Measurements from ENCODE around the gene ZNF547.
"Not testable (repeated sequence)": the region's sequence is repeated elsewhere in the genome, so short reads cannot be mapped to it uniquely, and the experiment has no call there.

Gene ZNF547

GRCh38 chr19:57362997-57363687, at the start of gene ZNF547, which contains the start of gene TRAPPC2B:
ZNF547 (plus strand) TSS chr19:57363551; CDS start chr19:57368556, 5,005 bp downstream.
TRAPPC2B (plus strand) TSS chr19:57363551; CDS start chr19:57364834, 1,283 bp downstream.
- DNase-seq = peak; percentile 97

GRCh38 chr19:57314146-57314545, 49.2 kb upstream of the ZNF547 start:
- DNase-seq = no peak

- DNase-seq = no peak
These were observed 45.8 kb upstream of the ZNF547 start for GRCh38 chr19:57317503-57317902.

GRCh38 chr19:57319869-57320179, 43.5 kb upstream of the ZNF547 start:
- no peak for DNase-seq

DNA sequence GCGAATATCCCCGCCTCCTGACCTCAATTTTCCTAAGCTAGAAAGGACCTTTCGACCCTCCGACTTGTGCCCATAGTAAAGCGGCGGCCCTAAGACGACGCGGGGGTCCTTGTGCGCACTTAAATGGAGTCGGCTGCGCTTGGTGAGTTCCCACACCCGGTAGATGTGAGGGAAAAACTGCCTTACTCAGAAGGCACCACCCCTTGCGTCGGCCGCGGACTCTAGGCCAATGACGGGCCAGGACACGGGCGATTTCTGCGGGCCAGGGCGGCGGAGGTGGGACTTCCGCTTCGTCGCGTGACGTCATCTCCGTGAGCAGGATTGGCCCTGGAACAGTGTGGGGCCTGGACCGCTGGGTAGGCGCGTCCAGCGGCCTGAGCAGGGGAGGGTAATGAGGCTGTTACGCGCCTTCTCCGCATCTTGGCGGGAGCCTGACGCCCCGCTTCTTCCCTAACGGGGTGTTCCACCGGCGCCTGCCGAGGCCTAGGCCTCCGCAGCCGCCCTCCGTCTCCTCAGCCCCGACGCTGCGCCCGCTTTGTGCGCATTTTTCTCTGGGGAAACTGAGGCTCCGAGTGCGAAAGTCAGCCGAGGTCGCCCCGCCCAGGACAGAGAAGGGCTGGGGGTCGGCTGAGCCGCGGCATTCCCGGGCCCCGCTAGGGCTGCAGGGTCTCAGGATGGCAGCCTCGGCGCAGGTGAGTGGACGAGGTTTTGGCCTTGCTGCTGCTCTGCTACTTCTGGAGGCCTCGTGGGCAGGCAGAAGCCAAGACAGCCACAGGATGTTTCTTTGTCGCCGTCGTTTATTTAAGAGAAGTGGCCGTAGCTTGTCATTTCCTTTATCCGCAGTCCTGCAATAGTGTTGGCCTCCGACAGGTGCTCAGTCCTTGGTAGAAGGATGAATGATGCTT, 42.9 kb upstream of the ZNF547 start, which contains the start of gene ZNF543:
ZNF543 (plus strand) TSS at position 293 of the 905 bp plus-strand sequence; CDS start at position 675, 382 bp downstream.
- peak; percentile 90 for DNase-seq

DNA sequence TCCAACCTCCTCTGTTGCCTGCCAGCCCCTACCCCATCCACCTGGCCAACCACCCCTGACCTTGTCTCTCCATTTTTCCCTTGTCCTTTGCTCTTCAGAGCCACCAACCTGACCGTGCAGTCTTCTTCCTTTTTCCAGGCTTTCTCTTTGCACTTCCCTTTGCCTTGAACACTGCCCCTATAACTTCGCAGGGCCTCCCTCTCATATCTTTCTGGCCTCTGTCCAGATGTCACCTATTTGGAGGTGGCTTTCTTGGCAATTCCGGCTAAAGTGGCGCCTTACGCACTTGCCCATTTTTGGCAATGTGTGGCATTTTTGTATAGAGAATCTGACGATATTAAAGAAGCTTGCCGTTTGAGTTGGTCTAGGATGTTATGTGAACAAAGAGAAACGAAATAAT, 42.2 kb upstream of the ZNF547 start:
- DNase-seq = no peak

GRCh38 chr19:57321751-57322150, 41.6 kb upstream of the ZNF547 start:
- no peak for DNase-seq

DNA sequence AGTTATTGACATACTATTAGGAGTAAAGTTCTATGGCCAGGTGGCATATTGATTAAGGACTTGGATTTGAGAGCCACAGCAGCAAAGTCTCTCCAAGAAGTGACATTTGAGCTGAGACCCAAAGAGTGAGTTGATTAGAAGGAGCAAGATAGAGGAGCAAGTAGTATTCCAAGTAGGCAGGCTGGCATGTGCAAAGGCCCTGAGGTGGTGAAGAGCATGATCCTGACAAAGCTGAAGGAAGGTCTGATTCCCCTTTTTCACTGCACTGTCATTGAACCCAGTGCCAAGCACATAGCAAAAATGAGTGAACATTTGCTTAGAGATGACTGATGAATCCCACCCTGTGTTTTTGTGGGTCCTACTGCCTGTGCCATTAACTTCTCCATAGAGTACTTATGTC, 38.4 kb upstream of the ZNF547 start:
- DNase-seq = no peak

- no peak for DNase-seq
These were observed 35.4 kb upstream of the ZNF547 start for GRCh38 chr19:57327993-57328392.

- DNase-seq = no peak
These were observed 29.2 kb upstream of the ZNF547 start for GRCh38 chr19:57334191-57334590.

DNA sequence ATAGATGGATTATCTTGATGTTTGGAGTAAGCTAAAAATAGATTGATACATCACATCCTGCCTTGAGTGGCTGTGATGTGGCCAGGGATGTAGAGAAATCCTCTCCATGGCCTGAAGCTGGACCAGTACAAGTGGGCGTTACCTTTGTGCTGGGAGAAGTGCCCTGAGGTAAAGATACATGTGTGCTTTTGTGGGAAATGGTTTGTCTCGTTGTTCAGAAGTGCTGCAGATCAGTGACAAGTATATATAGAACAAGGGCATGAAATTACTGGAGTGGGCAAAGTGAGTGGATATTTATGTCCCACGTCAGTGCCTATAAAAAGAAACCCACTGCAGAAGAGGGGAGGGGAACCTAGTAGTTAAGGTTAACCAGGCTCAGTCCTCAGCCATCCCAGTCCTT, 24.5 kb upstream of the ZNF547 start:
- no peak for DNase-seq

GRCh38 chr19:57342582-57342981, 20.8 kb upstream of the ZNF547 start:
- no peak for DNase-seq

- no peak for DNase-seq
These were observed 15.2 kb upstream of the ZNF547 start for GRCh38 chr19:57348136-57348535.

DNA sequence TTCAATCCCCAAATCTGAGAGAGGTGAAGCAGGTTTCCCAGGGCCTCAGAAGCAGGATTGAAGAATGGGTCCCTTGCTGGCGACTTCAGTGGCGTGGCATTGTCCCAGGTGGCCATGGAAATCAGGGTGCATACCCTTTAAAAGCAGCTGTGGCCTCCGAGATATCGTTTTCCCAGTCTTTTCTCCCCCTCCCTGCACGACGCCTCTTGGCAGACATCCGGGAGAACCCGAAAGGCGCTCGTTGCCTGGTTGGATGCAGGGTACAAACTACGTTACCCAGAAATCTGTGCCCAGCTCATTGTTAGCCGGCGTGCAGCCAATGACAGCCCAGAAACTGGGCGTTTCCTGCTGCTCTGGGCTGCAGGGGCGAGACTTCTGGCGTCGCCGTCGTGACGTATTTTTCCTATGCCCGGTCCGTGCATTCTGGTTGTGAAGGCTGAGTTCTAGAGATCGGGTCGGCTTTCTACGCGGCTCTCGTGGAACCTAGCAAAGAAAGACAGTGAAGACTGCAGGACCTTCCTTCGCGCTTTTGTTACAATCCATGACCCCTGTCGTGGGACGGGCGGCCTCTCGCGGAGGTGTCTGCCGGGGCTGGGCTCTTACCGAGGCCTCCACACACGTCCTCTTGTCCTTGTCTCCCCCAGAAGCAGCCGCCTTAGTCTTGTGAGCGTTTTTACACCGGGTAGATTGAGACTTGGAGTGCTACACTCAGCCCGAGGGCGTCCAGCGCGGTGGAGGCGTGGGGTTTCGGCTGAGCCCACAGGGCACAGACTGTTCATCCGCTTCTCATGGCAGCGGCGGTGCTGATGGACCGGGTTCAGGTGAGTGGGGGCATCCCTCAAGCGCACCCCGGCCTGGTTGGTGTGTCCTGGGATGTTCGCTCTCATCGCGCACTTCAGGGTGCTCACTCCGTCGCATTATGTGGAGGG, 12.2 kb upstream of the ZNF547 start, which contains the start of gene ZNF304:
ZNF304 (plus strand) TSS at position 395 of the 929 bp plus-strand sequence; CDS start at position 789, 394 bp downstream.
- DNase-seq = peak; percentile 89

GRCh38 chr19:57351867-57352266, 11.5 kb upstream of the ZNF547 start:
- DNase-seq = no peak

GRCh38 chr19:57355916-57356315, 7.4 kb upstream of the ZNF547 start:
- no peak for DNase-seq

DNA sequence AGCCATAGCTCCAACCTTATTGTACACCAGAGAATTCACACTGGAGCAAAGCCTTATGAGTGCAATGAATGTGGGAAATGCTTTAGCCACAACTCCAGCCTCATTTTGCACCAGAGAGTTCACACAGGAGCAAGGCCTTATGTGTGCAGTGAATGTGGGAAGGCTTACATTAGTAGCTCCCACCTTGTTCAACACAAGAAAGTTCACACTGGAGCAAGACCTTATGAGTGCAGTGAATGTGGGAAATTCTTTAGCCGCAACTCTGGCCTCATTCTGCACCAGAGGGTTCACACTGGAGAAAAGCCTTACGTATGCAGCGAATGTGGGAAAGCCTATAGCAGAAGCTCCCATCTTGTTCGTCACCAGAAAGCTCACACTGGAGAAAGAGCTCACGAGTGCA, 5.9 kb upstream of the ZNF547 start:
- DNase-seq = no peak

DNA sequence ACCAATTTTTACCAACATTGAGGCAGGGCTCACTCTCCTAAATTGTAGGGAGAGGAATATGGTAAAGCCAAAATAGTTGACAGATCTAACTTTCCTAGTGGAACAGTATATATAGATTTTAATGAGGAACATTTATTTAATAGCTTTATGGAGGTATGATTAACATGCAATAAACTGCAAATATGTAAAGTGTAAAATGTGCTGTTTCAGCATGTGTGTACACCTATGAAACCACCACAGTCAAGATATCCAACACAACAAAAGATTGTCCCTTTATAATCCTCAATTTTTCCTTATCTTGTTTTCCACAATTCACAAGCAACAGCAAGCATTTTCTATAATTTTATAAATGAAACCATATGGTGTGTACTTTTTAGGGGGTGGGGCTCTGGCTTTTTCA, 4.1 kb upstream of the ZNF547 start:
- DNase-seq = no peak

- DNase-seq = no peak
These were observed 932 bp upstream of the ZNF547 start for GRCh38 chr19:57362419-57362818.

- no peak for DNase-seq
These were observed 384 bp downstream of the ZNF547 start for GRCh38 chr19:57363688-57364181.

- DNase-seq = no peak
These were observed 3.4 kb downstream of the ZNF547 start for GRCh38 chr19:57366776-57367175.

DNA sequence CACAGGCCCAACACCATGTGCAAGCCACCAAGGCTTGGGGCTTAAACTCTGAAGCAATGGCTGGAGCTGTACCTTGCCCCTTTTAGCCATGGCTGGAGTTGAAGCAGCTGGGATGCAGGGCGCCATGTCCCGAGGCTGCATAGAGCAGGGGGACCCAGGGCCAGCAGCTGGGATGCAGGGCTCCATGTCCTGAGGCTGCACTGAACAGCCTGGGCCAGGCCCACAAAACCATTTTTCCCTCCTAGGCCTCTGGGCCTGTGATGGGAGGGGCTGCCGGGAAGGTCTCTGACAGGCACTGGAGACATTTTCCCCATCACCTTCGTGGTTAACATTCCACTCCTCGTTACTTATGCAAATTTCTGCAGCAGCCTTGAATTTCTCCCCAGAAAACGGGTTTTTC, 10.8 kb downstream of the ZNF547 start:
- no peak for DNase-seq

DNA sequence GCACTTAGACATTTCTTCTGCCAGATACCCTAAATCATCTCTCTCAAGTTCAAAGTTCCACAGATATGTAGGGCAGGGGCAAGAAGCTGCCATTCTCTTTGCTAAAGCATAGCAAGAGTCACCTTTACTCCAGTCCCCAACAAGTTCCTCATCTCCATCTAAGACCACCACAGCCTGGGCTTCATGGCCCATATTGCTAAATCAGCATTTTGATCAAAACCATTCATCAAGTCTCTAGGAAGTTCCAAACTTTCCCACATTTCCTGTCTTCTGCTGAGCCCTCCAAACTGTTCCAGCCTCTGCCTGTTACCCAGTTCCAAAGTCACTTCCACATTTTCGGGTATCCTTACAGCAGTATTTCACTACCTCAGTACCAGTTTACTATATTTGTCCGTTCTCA, 11.3 kb downstream of the ZNF547 start:
- not testable (repeated sequence) for DNase-seq

Measured in NCI-H526 treated with DMSO at 0.1 percent for 48 hours (cell line).